GM18873 (cell line): ENCODE results near the gene BCL2.
"Not testable (repeated sequence)": the region's sequence is repeated elsewhere in the genome, so short reads cannot be mapped to it uniquely, and the experiment has no call there.

Source experiments
- ATAC-seq: cut with Tn5 transposase; IDR thresholded peaks from one replicate; pipeline ENCODE4 v1.9.1; 2021; ENCODE audit warnings: mild to moderate bottlenecking, moderate library complexity, moderate number of reproducible peaks; ENCODE audit not compliant: unreplicated experiment, low FRiP score

Gene BCL2

DNA sequence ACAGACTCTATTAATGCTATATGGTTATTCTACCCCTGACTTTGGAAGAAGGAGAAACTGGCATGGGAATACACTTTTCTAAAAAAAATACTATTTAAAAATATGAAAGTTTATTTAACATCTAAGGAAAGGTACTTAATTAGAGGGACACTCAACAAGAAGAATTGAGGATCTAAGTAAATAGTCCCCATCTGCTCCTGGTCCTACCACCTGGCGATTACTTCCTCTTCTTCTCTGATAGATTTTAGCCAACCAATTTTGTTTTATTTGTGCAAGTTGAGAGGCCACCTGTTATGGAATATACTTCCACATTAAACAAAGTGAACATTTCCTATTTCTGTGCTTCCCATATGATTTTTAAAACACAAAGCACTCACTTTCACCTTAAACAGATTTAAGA, 111.7 kb downstream of the BCL2 start:
- no peak for ATAC-seq

DNA sequence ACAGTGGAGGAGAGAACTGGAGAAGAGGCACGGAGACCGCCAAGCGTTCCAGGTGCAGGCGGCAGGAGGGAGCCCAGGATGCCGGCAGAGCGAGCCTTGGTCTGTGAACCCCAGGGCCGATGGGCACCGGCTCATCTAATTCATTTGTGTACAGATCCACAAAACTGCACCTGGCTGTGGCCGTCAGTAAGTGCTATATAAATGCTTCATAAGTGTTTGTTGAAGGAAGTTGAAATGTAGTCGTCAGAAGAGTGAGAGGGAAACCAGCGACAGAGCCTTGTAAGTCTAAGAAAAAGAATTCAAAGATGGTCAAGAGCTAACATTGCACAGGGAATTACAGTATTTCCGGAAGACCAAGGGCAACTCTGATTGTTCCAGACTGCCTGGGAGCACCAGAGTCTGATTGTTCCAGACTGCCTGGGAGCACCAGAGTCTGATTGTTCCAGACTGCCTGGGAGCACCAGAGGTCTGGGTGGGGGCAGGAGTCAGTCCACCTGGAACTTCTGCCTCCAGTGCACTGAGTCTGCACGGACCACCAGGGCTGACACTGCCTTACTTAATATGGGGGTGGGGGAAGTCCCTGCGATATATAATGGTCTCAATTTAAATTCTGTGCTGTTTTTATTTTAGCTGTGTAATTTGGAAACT, 112.3 kb downstream of the BCL2 start:
- no peak for ATAC-seq

DNA sequence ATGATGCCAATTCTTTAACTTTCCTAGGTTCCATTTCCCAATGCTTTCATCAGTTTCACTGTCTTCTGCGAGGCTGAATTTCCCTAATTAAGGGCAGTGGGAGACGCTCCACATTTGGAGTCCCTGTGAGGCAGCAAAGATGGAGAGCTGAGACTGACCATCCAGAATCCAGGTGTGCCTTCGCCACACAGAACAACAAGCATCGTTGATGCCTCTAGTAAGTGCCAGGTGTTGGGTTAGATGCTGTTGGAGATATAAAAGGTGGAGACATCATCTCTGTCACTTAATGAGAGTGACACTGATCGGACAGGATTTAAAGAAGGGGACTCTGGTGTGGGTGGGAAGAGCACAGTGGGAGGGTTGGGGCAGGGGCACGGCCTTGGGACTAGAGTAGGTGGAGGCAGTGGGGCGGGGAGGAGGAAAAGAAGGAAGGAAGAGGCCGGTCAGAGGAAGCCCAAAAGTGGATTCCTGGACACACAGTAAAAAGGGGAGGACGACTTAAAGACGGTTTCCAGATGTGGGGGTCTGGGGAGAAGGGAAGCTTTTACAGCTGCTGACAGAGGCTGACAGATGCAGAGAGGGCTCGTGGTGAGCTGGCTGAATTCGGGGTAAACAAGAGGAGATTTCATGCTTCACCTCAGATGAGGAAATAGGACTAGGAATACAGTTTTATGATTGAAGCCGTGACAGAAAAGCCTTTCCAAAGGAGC, 113.0 kb downstream of the BCL2 start:
- no peak for ATAC-seq

DNA sequence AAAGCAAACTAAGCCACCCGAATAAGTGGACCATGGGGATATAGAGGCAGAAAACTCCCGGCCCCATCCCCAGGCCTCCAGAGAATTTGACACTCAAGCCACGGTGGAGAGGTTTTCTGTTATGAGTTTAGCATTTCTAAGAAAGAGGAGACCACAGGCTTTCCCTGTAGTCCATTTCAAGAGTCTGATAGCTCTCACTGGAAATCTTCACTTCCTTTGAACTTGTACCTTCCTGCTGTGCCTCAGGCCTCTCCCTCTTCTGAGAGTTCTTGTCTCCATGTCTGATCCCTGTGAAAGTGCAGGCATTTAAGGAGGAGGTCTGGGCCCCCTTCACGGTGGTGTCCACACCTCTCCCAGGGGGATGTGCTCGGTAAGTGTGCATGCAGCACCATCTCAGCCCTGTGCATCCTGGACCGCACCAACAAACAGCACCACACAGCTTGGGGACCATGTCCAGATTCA, 113.7 kb downstream of the BCL2 start:
- no peak for ATAC-seq

DNA sequence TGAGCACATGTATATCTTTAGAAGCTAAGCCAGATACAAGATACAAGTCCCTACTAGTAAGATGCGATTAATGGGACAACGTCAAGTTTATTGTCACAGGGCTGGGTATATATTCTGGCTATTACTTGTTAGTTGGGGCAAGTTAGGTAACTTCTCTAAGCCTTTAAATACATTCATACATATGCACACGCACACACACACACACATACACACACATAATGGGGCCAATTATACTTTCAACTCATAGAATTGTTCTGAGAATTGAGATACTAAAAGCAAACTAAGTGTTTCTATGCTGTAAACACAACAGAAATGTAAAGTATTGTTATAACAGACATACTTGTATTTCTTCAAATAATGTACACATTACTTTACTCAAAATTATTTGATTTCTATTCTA, 116.1 kb downstream of the BCL2 start:
- no peak for ATAC-seq

DNA sequence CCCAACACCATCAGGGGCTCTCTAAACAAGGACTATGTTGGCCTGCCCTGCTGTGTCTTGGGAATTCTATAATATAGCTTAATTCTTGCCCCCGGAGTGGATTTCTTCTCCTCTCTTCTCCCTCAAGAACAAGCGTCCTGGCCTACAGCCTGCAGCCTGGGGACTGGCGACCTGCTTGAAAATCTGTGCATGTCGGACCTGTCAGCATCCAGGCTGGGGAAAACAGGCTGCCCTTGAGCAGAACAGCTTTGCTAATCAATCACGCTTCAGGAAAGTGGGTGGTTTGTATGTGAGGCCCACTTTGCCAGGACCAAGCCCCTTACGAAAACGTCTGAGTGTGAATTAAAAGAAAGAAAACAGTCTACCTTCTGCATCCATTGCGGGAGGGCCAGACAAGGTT, 116.7 kb downstream of the BCL2 start:
- no peak for ATAC-seq

DNA sequence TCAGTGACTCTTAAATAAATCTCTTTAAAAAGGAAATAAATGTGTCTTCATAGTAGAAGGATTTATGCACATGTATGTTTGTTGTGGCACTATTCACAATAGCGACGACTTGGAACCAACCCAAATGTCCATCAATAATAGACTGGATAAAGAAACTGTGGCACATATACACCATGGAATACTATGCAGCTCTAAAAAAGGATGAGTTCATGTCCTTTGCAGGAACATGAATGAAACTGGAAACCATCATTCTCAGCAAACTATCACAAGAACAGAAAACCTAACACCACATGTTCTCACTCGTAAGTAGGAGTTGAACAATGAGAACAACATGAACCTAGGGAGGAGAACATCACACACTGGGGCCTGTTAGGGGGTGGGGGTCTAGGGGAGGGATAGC, 118.1 kb downstream of the BCL2 start:
- not testable (repeated sequence) for ATAC-seq

DNA sequence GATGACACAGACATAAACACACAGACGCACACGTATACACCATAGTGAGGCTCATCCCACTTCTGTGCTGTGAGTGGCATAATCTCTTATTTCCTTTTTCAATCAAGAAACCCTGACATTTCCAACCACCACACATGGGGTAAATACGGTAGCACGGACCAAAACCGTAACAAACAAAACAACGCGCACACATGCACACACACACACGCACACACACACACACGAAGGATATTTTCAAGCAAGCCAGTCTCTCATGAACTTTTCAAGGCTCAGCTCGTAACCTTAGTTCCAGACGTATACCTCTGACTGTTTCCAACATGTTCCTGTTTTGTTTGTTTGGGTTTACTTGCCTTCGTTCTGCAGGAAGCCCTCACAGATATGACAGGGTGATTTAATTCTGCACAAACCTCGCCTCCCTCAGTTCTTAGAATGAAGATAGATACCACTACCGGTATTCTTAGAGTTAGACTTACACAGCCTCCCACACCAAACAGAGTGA, 119.8 kb downstream of the BCL2 start:
- no peak for ATAC-seq

DNA sequence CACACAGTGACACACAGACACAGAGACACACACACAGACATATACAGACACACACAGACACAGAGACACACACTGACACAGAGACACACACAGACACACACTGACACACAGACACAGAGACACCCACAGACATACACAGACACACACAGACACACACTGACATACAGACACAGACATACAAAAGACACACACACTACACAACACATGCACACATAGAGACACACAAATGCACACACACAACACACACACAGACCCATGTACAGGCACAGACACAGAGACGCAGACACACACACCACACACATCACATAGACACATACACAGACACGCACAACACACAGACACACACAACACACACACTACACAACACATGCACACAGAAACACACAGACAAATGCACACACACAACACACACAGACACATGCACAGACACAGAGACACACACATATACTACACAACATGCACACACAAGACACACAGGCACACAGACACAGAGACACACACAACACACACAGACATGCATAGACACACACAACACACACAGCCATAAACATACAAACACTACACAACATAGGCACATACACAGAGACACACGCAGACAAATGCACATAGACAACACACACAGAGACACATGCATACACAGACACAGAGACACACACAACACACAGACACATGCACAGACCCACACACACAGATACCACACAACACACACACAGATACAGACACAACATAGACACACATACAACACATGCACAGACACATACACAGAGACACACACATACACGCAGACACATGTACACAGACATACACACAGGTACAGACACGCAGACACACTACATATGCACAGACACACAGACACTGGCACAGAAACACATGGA, 120.5 kb downstream of the BCL2 start:
- ATAC-seq, result no peak

DNA sequence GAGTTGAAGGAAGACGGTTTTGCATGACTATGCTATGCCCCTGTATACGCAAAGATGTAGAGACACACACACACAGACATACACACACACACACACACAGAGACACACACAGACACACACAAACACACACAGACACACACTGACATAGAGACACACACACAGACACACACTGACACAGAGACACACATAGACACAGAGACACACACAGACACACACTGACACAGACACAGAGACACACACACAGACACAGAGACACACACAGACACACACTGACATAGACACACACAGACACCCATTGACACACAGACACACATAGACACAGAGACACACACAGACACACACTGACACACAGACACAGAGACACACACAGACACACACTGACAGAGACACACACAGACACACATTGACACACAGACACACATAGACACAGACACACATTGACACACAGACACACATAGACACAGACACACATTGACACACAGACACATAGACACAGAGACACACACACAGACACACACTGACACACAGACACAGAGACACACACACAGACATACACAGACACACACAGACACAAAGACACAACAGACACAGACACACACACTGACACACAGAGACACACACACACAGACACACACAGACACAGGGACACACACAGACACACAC, 121.3 kb downstream of the BCL2 start:
- no peak for ATAC-seq

DNA sequence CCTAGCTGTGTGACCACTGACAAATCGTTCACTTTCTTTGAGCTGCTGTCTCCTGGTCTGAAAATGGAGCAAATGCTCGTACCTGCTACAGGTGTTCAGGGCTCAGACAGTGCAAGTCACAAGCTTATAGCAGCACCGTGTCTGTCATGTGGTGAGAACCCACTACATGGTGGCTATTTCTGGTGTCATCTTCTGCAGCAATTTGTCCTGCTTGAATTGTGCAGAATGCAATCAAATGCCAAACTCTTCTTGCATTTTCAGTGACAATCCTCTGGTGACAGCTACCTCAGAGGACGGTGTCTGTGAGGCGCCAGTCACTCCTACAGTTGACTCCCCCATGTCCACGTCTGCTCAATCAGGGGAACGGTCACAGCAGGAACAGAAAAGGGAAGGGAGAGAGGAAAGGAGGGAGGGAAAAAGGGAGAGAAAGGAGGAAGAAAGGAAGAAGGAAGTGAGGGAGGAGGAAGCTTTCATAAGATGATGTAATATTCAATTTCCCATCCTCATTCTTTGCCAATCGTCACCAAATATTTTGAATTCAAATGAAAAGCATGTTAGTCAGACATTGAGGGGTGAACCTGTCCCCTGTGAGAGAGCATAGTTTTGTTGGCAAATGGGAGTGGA, 122.2 kb downstream of the BCL2 start:
- ATAC-seq, result no peak

DNA sequence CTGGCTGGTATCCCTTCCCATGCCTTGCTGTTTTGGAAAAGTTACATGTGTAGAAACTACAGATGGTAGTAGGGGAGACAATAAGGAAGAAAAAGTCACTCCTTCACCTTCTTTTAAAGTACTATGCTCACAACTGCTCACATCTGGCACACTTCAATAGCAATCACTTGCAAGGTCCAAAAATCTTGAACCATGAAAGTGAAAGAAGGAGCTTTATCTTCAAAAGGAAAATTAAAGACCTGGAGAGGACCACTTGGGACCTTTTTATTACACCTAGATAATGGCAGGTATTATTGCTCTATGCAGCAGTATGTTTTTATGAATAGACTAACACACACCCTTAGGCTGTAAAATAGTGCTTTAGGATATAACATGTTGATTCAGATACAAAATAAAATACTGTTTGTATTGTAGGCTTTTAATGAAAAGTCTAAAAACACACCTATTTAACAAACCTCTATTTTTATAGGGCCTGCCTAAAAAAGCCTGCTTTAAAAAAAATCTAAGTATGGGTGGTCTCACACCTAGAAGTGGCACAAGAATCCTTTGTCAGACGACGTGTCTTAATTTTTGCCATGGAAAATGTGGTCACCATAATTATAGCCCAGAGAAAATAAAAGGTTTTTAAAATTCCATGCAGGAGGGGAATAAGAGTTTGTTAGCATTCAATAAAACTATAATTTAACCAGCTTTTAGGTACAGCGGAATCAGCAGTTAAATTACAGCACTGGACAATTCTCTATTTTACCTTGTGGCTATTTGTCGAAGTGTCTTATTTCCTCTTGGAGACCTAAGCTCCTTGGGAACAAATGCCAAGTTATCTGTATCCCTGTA, 124.0 kb downstream of the BCL2 start:
- no peak for ATAC-seq

DNA sequence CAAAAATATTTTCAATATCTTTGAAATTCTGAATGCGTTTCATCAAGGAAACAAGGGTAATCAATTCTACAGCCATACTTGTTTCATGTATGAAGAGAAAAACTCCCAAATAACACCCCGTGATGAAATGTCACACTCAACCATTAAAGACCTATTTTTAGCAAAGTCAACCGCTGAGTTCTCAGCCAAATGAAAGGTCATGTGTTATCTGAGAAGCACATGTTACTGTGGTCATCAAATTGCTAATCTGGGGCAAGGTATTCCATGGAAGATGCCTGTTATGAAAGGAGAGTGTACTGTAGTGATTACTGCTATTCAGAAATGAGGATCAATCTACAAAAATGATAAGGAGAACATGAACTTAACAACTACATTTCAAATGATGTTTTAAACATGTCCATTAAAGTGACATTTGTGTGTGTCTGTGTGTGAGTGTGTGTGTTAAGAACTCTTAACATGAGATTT, 126.7 kb downstream of the BCL2 start:
- no peak for ATAC-seq

DNA sequence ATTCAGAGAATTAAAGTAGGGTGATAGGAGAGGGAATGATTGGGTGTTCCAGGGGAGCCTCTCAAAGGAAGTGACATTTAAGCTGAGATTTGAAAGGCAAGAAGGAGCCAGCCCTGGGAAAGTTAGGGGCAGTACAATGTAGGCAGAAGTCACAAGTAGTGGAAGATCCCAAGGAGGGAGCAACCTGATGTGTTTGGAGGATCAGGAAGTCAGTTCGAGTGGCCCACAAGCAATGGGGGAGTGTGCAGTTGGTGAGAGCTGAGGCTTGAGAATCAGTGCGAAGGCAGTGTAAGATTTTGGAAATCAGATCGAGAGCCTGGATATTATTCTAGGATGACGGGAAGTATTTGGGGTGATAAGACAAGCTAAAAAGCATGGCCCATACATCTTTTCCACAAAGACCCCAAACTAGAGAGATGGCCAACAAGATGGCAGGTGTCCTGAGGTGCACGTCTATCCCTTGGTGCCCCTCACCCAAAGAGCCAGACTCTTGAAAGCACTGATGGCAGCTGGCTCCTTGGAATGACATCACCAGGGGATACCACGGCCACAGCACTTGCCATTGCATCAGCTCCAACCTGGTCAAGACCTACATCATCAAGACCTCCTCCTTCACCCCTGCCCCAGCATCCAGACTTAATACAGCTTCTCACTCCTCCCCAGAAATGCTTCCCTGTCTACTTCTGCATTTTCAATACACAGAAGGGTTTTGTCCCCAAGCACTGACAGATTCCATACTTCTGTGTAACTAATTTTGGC, 127.3 kb downstream of the BCL2 start:
- no peak for ATAC-seq

DNA sequence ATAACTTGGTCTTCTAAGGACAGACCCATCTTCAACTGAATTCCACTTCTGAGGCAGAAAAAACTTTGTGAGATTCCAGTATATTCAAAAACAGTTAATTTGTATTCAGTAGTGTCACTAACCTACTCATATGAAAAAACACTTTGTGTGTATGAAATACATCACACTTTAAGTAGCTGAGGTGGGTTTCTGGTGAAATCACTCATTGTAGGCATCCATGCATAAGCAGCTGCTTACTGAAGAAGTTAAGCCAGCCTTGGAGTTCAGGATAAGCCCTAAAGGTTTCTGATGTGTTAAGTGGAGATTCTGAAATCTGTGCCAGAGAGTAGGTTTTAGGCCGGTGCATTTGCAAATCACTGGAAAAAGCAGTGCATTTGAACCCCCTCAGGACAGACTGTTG, 128.2 kb downstream of the BCL2 start:
- ATAC-seq, result no peak

DNA sequence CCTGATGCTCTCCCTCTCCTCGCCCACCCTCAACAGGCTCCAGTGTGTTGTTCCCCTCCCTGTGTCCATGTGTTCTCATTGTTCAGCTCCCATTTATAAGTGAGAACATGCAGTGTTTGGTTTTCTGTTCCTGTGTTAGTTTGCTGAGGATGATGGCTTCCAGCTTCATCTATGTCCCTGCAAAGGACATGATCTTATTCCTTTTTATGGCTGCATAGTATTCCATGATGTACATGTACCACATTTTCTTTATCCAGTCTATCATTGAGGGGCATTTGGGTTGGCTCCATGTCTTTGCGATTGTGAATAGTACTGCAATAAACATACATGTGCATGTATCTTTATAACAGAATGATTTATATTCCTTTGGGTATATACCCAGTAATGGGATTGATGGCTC, 128.7 kb downstream of the BCL2 start:
- not testable (repeated sequence) for ATAC-seq

DNA sequence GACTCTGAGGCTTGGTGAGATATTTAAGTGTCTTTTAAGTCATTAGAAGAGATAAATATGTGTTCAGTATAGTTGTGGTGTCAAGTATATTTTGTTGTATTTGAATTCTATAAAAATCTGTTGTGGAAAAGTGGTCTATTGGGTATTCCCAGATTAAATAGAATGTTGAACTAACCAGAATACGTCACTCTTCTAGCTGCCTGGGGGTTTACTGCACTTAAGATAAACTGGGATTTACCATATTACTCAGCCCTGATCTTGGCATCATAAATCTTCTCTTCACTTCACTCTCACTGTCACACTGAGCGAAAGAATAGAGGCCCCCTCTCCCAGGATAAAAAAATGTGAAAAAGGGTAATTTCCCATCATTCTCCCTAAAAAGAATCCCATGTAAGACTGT, 129.8 kb downstream of the BCL2 start:
- ATAC-seq, result no peak

DNA sequence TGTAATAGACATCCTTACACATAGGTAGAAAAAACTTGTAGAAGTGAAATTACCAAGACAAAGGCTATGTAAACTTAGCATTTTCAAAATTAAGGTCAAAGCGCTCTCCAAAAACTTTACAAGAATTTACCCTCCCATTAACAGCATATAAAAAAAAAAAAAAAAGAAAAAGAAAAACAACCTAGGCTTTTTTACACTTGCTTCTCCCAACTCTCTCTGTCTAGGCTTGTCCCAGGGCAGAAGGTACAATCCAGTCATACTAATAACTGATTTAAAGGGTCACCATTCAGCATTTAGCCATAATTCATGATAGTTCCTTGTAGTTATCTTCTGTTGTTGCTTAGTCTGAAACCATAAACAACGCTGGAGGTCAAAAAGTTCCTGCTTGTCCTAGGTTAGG, 130.5 kb downstream of the BCL2 start:
- ATAC-seq, result no peak
